GM21825 (cell line): ENCODE measurements around the gene PCSK1.
"Not testable (repeated sequence)": the region's sequence is repeated elsewhere in the genome, so short reads cannot be mapped to it uniquely, and the experiment has no call there.

Experiments used
- ATAC-seq: cut with Tn5 transposase; IDR thresholded peaks from one replicate; pipeline ENCODE4 v1.9.1; 2021; ENCODE audit warnings: mild to moderate bottlenecking, moderate library complexity; ENCODE audit not compliant: unreplicated experiment

The PCSK1 gene

DNA sequence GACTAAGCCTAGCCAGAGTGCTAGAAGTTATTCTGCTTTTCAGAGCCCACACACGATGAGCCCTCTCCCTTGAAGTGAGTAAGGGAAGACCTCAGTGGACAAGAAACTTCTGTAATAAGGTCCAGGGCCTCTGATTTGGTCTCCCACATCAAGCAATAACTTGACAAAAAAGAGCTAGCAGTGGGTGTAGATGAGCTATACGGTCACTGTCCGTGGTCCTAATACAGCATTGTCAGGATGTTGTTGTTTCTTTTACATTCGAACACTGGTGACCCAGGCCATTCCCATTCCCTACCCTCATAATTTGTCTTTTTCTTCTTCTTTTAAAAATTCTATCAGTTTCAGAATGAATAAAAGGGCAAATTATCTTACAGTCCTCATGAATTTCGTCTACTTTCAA lies 5.2 kb downstream of the PCSK1 start:
- no peak for ATAC-seq

DNA sequence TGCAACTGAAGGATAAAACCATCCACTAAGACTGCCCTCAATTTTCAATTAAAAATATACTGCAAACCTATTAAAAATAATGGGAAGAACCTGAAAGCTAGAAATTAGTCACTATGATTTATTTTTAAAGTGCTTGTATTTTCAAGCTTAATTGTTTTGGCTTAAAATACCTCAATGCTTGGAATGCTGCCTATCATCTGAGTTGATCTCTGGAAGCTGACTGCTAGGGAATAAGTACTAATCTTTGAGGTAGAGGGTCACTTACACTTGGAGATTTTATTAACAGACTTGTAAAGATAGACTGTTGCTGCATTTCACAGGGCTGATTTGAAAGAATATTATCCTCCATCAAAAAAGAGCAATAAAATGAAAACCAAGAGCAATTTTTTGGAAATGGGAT lies 6.2 kb downstream of the PCSK1 start:
- no peak for ATAC-seq

DNA sequence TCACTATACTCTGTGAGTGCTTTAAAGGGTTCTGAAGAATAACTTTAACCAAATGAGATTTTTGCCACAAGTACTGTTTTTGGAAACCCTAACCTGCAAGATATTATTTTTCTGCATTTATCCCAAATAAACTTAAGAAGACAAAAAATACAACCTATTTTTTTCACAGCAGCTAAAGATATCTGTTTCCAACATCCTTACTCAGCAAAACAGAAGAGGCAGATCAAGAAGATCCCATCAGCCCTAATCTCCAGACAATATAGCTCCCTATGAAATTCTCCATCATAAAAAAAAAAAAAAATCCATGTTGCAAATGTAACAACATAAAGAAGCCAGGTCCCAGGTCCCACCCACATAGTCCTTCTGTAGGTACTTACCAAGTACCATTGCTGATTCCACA lies 7.6 kb downstream of the PCSK1 start:
- no peak for ATAC-seq

- ATAC-seq: no peak
Observed at GRCh38 chr5:96415897-96416296, 17.2 kb downstream of the PCSK1 start.

GRCh38 chr5:96412868-96413449 lies 20.1 kb downstream of the PCSK1 start:
- no peak for ATAC-seq

- ATAC-seq: no peak
Observed at GRCh38 chr5:96410013-96410412, 23.0 kb downstream of the PCSK1 start.

DNA sequence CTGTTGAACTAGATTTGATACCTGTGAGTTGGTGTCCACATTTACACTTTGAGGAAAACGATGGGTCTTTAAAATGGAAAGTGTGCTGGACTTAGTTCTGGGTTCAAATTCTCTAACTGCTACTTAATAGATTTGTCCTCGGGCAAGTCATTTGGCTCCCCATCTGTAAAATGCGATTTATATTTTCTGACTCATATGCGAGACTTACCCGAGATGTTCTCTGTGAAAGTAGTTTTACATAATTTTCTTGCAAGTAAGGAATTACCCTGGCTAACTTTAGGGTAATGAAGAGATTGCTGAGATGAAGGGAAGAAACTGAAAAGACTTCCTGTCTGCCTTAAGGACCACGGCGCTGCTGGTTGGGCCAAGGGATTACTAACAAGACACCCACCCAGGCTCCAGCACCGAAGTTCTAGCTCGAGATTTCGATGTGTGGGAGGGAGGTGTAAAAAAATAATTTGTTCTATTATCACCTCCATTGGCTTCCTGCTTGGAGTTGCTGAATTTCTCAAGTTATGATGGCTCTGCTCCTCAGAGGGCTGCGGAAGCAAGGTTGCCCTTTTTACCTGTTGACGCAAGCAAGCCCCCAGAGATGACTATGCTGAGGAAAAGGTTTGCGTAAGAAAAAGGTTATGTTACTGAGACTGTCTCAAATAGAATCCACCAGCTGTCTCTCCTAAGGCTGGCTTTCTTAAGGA lies 24.1 kb downstream of the PCSK1 start:
- ATAC-seq: no peak

- ATAC-seq: no peak
Observed at GRCh38 chr5:96408210-96408777, 24.8 kb downstream of the PCSK1 start.

DNA sequence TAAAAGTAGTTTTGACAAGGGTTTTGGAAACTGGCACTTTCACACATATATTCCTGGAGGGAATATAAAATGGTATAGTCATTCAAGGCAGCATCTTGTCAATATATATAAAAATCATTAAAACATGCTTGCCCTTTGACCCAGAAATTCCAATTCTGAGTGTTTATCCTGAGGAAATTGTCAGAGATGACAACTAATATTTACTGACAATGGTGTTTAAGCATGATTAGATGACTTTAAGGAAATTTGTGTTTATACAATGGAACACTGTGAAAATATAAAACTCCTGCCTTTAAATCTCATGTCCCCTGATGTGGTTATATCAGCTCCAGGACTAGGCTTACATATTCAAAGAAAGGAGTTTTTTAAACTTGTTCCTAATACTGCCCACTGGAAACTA lies 25.6 kb downstream of the PCSK1 start:
- ATAC-seq: no peak

GRCh38 chr5:96404191-96404867 lies 28.7 kb downstream of the PCSK1 start:
- ATAC-seq: no peak

DNA sequence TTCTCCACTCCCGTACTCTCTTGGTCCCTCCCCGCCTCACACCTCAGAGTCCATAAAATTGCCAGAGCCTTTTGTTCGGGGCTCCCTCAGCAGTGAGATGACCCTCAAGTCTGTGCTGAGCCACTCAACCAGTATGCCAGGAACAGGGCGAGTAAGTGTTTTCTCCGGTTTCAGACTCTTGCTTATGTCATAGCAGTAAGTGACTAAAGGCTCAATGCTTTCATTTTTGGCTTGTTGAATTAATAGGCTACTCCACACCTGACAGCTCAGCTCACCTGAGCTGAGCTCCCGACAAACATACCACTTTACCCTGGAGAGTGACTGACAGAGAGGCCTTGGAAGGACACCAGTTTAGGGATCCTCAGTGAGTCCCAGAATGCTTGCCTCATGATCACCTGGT lies 30.5 kb downstream of the PCSK1 start:
- no peak for ATAC-seq

DNA sequence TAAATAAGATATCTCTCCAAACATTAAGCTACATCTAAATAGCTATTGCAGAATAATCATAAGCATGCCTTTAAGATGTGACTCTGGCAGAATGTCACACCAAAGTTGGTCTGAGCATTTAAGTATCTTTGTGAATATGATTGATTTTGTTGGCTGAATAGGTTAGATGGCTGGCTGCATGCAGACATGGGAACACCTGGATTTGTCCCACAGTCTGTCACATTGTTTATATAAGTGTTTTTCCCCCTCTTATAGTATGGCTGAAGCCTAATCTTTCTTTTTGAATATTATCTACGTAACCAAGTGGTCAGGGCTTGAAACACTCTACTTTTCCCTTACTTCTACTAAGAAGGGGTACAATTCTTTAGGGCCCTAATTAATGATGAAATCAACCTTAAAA lies 36.2 kb downstream of the PCSK1 start:
- no peak for ATAC-seq

- ATAC-seq: not testable (repeated sequence)
Observed at GRCh38 chr5:96395295-96395694, 37.8 kb downstream of the PCSK1 start.

GRCh38 chr5:96391921-96392320 lies 41.1 kb downstream of the PCSK1 start:
- no peak for ATAC-seq

DNA sequence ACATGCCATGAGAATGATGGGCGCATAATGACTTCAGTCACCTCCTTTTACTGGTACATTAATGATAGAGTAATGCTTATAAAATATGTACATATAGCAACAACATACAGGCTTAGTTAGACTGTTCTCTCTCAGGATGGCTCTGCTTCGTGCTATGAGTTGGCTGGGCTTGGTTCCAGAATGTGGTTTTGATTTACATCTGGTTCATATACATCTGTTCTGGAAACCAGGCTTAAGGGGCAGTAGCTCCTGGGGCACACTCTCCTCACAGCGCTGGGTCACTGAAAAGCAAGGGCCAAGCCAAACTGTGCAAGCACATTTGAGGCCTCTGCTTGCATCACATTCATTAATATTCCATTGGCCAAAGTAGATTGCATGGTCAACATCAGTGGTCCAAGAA lies 44.9 kb downstream of the PCSK1 start:
- ATAC-seq: no peak

DNA sequence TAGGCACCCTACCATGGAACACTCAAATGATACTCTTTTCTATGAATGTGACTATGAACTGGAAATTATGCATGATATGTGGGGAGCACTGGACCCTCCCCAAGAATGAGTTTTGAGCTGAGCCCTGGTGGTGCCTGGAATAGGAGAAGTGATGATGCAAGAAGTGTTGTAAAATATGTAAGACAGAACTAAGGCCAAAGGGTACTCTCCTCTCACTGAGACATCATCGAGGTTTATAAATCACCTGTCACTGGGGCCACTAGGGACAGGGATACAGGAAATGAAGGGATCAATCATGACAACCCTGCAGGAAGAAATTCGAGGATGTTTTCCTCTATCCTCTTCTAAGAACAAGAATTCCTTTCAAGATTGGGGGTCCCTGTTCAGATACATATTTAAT lies 45.4 kb downstream of the PCSK1 start:
- ATAC-seq: no peak

DNA sequence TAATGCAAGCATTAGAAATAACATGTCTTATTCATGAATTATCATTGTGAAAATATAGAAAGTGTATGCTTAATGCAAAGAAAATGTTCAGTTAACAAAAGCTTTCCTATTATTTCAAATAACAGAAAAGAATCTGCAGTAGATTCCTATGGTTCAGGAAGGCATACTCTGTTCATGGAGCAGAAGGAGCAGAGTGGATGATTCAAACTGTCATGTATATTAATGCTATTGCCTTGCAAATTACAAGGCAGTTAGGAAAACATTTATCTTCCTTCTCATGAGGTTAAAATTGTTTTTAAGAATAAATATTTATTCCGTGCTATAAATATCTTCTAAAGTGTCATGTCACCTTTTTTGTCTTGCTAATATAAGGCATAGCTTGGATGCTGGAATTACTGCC lies 47.5 kb downstream of the PCSK1 start:
- no peak for ATAC-seq

- no peak for ATAC-seq
Observed at GRCh38 chr5:96384353-96384752, 48.7 kb downstream of the PCSK1 start.

DNA sequence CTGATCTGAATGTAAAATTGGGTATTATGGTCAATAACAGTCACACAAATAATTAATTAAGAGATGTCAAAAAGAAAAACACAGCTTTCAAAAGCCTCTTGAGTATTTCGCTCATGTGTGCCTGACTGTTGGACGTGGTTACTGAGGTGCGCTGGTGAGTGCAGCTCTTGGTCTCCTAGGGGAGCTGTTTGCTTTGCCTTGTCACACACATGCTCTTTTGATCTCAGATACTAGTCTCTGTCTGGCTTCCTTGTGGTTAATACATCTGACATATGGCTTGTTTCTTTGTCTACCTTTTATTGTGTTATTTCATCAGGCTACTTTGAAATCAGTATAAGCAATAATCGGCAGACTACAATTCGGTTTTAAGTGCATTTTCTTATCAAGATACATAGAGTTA lies 51.5 kb downstream of the PCSK1 start:
- no peak for ATAC-seq

GRCh38 chr5:96379896-96380295 lies 53.2 kb downstream of the PCSK1 start:
- no peak for ATAC-seq

DNA sequence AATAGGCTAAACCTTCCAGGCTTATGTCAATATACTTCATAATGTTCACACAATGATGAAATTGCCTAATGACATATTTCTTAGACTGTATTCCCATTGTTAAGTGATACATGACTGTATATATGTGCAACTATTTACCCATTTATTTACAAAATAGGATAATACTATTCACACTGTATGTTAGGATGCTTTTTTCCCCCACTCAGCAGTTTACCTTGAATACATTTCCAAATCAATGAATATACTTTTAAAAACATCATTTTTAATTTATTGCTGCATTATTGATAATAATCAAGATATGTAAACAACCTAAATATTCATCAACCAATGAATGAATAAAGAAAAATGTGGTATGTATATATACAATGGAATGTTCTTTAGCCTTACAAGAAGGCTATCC lies 55.5 kb downstream of the PCSK1 start:
- ATAC-seq: no peak

- no peak for ATAC-seq
Observed at GRCh38 chr5:96377167-96377566, 55.9 kb downstream of the PCSK1 start.
